ENCODE measurements around the gene TUNAR.

The TUNAR gene

GRCh38 chr14:95875831-95876760 lies 536 bp upstream of the TUNAR start:
- DNase-seq, result no peak

GRCh38 chr14:95877633-95878032 lies 1.0 kb downstream of the TUNAR start:
- DNase-seq, result no peak

- no peak for DNase-seq
Measured at GRCh38 chr14:95884377-95884776, 7.7 kb downstream of the TUNAR start.

- no peak for DNase-seq
Measured at GRCh38 chr14:95885278-95885677, 8.6 kb downstream of the TUNAR start.

- no peak for DNase-seq
Measured at GRCh38 chr14:95885866-95886265, 9.2 kb downstream of the TUNAR start.

GRCh38 chr14:95886366-95887056 lies 9.9 kb downstream of the TUNAR start:
- DNase-seq, result no peak

GRCh38 chr14:95887351-95887750 lies 10.7 kb downstream of the TUNAR start:
- no peak for DNase-seq

- DNase-seq, result no peak
Measured at GRCh38 chr14:95889236-95889979, 12.8 kb downstream of the TUNAR start.

GRCh38 chr14:95891742-95892141 lies 15.1 kb downstream of the TUNAR start:
- DNase-seq, result no peak

- DNase-seq, result no peak
Measured at GRCh38 chr14:95892142-95892541, 15.5 kb downstream of the TUNAR start.

- no peak for DNase-seq
Measured at GRCh38 chr14:95895720-95896119, 19.1 kb downstream of the TUNAR start.

GRCh38 chr14:95896498-95897135 lies 20.0 kb downstream of the TUNAR start:
- no peak for DNase-seq

GRCh38 chr14:95897280-95897679 lies 20.6 kb downstream of the TUNAR start:
- DNase-seq, result no peak

GRCh38 chr14:95901054-95901453 lies 24.4 kb downstream of the TUNAR start:
- DNase-seq, result no peak

- DNase-seq, result no peak
Measured at GRCh38 chr14:95902273-95902826, 25.7 kb downstream of the TUNAR start.

- no peak for DNase-seq
Measured at GRCh38 chr14:95903165-95903564, 26.5 kb downstream of the TUNAR start.

- no peak for DNase-seq
Measured at GRCh38 chr14:95903616-95904107, 27.0 kb downstream of the TUNAR start.

GRCh38 chr14:95906591-95906990 lies 30.0 kb downstream of the TUNAR start:
- no peak for DNase-seq

GRCh38 chr14:95910628-95911027 lies 34.0 kb downstream of the TUNAR start:
- DNase-seq, result no peak

- no peak for DNase-seq
Measured at GRCh38 chr14:95911456-95911855, 34.8 kb downstream of the TUNAR start.

GRCh38 chr14:95915330-95915729 lies 38.7 kb downstream of the TUNAR start:
- no peak for DNase-seq

GRCh38 chr14:95918466-95918865 lies 41.8 kb downstream of the TUNAR start:
- DNase-seq, result no peak

All from kidney glomerular epithelial cell (primary cell).